ENCODE results near the gene LYZL6. TPM values are rescaled to one million over a fixed set of nuclear protein-coding genes. Genes with fewer than 3 reads are reported as not detected.
A peak's percentile ranks its signal among the peaks of the same experiment; 100 is the strongest.

LYZL6 gene
- total RNA-seq, 2 experiments from 2014 or later: not detected

DNA sequence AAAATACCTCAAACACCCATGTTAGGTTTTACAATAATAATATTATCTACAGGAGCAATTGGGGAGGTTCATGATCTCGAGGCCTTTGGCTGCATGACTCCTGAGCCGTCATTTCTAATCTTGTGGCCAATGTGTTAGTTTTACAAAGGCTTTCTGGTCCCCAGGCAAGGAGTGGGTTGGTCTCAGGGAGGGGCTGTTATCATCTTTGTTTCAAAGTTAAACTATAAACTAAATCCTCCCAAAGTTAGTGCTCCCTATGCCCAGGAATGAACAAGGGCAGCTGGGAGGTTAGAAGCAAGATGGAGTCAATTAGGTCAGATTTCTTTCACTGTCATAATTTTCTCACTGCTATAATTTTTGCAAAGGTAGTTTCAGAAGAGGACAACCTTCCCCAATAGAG lies 54.3 kb downstream of the LYZL6 start:
- H3K4me1 ChIP-seq (ENCODE audit: insufficient read depth, low read length): peaks cover 60% of the 10 kb centered on the region
- no peak overlapping the region for H3K27ac ChIP-seq (ENCODE audit: low read depth in 1 of 2, low read length in 2 of 2)
- no peaks in the 10 kb centered on the region for H3K27me3 ChIP-seq (ENCODE audit: control insufficient read depth in 1 of 2, insufficient read depth in 2 of 2, low read length in 2 of 2)
- Mint-ChIP-seq H3K36me3 (ENCODE audit: low read depth) (no peaks in the 10 kb centered on the region), H3K4me3 (no peak overlapping the region), H3K9me3 (no peaks in the 10 kb centered on the region), H3K27me3 (no peaks in the 10 kb centered on the region), H3K27ac (no peak overlapping the region), H3K4me1 (ENCODE audit: low read depth) (peaks cover 21% of the 10 kb centered on the region)
- H3K36me3 ChIP-seq (ENCODE audit: insufficient read depth, low read length): no peaks in the 10 kb centered on the region
- TF ChIP-seq, protein P1, sequence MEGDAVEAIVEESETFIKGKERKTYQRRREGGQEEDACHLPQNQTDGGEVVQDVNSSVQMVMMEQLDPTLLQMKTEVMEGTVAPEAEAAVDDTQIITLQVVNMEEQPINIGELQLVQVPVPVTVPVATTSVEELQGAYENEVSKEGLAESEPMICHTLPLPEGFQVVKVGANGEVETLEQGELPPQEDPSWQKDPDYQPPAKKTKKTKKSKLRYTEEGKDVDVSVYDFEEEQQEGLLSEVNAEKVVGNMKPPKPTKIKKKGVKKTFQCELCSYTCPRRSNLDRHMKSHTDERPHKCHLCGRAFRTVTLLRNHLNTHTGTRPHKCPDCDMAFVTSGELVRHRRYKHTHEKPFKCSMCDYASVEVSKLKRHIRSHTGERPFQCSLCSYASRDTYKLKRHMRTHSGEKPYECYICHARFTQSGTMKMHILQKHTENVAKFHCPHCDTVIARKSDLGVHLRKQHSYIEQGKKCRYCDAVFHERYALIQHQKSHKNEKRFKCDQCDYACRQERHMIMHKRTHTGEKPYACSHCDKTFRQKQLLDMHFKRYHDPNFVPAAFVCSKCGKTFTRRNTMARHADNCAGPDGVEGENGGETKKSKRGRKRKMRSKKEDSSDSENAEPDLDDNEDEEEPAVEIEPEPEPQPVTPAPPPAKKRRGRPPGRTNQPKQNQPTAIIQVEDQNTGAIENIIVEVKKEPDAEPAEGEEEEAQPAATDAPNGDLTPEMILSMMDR (IDR thresholded peaks at IDR 0.05): no peak
- DNase-seq (peak in 4 of 14 experiments; percentile 25 to 77 (median 50)), ATAC-seq (ENCODE audit: poor library complexity) (no peak)
- no peak overlapping the region for H3K4me3 ChIP-seq (ENCODE audit: low read length)
- ChIA-PET POLR2A (interaction anchor here (1.3 to 1.4 kb wide), 2 partner anchors 11 to 13 kb away, joined by 3 read pairs; no protein-coding TSS in a partner anchor), CTCF (no interaction called here)
- intact Hi-C loops (cut with DNase I, micrococcal nuclease): no loop called here
- H3K9me3 ChIP-seq (ENCODE audit: control insufficient read depth in 1 of 2, insufficient read depth in 1 of 2, low read length in 2 of 2): no peaks in the 10 kb centered on the region

Other genes with a start within 250 kb of the LYZL6 start
- under 1 TPM; 0.22 to 0.47 TPM for gene RASL10B, start 212.1 kb downstream of the LYZL6 start, total RNA-seq
- under 1 TPM; 0.19 to 0.22 TPM for gene GAS2L2, start 190.5 kb downstream of the LYZL6 start, total RNA-seq
- gene C17orf50, start 182.8 kb downstream of the LYZL6 start, total RNA-seq: not detected
- gene MMP28, start 148.1 kb downstream of the LYZL6 start, total RNA-seq: 1 to 10 TPM; 6.7 to 9.9 TPM
- 100 to 1,000 TPM; 114 to 119 TPM for gene TAF15, start 134.2 kb downstream of the LYZL6 start, total RNA-seq
- under 1 TPM; 0.47 to 0.61 TPM for gene HEATR9, start 74.8 kb downstream of the LYZL6 start, total RNA-seq
- 10 to 100 TPM; 35.6 to 40.1 TPM for gene CCL5, start 63.4 kb downstream of the LYZL6 start, total RNA-seq
- not detected for gene RDM1, start 12.9 kb downstream of the LYZL6 start, total RNA-seq
- gene CCL16, start 37.8 kb upstream of the LYZL6 start, total RNA-seq: not detected
- gene CCL14, start 43.0 kb upstream of the LYZL6 start, total RNA-seq: not detected
- gene CCL15, start 57.8 kb upstream of the LYZL6 start, total RNA-seq: not detected
- not detected for gene CCL23, start 74.3 kb upstream of the LYZL6 start, total RNA-seq
- gene CCL18, start 120.6 kb upstream of the LYZL6 start, total RNA-seq: not detected
- 1 to 10 TPM in 1 of 2 experiments, under 1 TPM in 1; 0.78 to 1.0 TPM for gene CCL3, start 146.4 kb upstream of the LYZL6 start, total RNA-seq
- 1 to 10 TPM; 1.5 to 2.1 TPM for gene CCL4, start 160.1 kb upstream of the LYZL6 start, total RNA-seq
- 1 to 10 TPM; 1.5 to 1.6 TPM for gene TBC1D3B, start 232.9 kb upstream of the LYZL6 start, total RNA-seq